OCI-LY7 (cell line): Measurements from ENCODE around the gene PET117.

Experiments used
- EZH2phosphoT487 ChIP-seq: fragments of 200-600 bp; sonication (generic); IDR thresholded peaks from 2 replicates; pipeline ENCODE4 v1.6.1; 2018; ENCODE audit warnings: low read depth, borderline replicate concordance, mild to moderate bottlenecking, mixed run types, antibody characterized with exemption, low read length, moderate library complexity, mixed read lengths
- TF ChIP-seq, protein P1 (sequence below): fragments of 200-600 bp; sonication (generic); conservative IDR thresholded peaks from 2 replicates; pipeline ENCODE4 v1.5.1; 2014; ENCODE audit warnings: mild to moderate bottlenecking, antibody characterized with exemption, low read length, moderate library complexity, mixed read lengths

DNA sequence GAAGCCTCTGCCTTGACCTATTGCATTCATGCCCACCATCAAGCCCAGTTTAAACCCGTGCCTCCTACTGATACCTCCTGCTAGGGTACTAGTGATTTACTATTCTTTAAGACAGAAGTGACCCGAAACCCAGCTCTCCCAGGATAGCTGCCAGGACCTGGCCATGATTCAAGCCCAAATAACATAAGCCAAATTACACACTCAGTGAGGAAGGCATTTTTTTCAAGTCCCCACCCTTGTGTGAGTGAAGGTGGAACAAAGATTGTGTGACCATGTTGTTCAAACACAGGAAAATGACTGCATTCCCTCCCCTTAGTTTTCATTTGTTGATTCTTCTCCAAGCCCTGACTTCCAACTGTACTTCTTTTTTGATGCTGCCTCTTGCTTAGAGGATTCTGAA is 3.7 kb upstream of the PET117 start:
- TF ChIP-seq, protein P1, sequence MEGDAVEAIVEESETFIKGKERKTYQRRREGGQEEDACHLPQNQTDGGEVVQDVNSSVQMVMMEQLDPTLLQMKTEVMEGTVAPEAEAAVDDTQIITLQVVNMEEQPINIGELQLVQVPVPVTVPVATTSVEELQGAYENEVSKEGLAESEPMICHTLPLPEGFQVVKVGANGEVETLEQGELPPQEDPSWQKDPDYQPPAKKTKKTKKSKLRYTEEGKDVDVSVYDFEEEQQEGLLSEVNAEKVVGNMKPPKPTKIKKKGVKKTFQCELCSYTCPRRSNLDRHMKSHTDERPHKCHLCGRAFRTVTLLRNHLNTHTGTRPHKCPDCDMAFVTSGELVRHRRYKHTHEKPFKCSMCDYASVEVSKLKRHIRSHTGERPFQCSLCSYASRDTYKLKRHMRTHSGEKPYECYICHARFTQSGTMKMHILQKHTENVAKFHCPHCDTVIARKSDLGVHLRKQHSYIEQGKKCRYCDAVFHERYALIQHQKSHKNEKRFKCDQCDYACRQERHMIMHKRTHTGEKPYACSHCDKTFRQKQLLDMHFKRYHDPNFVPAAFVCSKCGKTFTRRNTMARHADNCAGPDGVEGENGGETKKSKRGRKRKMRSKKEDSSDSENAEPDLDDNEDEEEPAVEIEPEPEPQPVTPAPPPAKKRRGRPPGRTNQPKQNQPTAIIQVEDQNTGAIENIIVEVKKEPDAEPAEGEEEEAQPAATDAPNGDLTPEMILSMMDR = no peak
- no peak for TF ChIP-seq EZH2phosphoT487
